ENCODE results near the gene SLK. TPM values are rescaled to one million over a fixed set of nuclear protein-coding genes. Genes with fewer than 3 reads are reported as not detected.

SLK gene
- total RNA-seq, 4 donors from 2014 or later = 68.1 to 120 (median 80.4) TPM

DNA sequence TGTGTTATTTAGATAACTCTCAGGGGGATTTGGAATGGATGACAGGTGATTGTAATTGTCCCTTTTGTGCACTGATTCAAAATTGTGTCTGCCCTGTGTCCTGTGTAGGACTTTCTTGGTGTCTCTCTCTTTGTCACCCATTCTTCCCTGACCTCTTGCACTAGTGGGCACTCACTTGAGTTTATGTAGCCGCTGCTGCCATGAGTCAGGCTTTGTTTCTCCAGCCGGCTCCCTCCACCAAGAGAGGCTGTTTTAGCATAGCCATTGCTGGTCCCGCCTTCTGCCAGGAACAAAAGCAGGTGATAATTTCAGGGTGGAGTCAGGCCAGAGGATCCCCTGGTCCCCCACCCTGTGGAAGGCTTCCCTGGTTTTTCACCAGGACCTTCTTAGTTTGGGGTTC lies 110.3 kb downstream of the SLK start:
- 64 to 65% methylated on average over 3 of the region's 3 CpGs for WGBS, 2 donors
- H3K4me1 ChIP-seq = peaks cover 0 to 41% (median 8%) of the 10 kb centered on the region in 3 donors
- H3K36me3 ChIP-seq = peaks cover 0 to 35% (median 0%) of the 10 kb centered on the region in 3 donors
- no peaks in the 10 kb centered on the region for H3K9me3 ChIP-seq
- H3K27me3 ChIP-seq = peaks cover 0 to 14% (median 0%) of the 10 kb centered on the region in 4 donors
- H3K4me3 ChIP-seq = no peak overlapping the region
- TF ChIP-seq CTCF (IDR thresholded peaks at IDR 0.05) (no peak), POLR2A (IDR thresholded peaks at IDR 0.05) (no peak)
- intact Hi-C loops (cut with DNase I) = no loop called here
- peak overlapping the region in 2 of 4 donors; percentile 27 to 31 for H3K27ac ChIP-seq
- DNase-seq = no peak

- Histone ChIP-seq H3K9me3 (no peaks in the 10 kb centered on the region), H3K27me3 (peaks cover 0 to 14% (median 0%) of the 10 kb centered on the region in 4 donors), H3K4me1 (peaks cover 0 to 45% (median 8%) of the 10 kb centered on the region in 3 donors), H3K27ac (no peak overlapping the region), H3K4me3 (no peak overlapping the region), H3K36me3 (peaks cover 0 to 31% (median 0%) of the 10 kb centered on the region in 3 donors)
- TF ChIP-seq CTCF (IDR thresholded peaks at IDR 0.05) = no peak
- no peak for TF ChIP-seq POLR2A (IDR thresholded peaks at IDR 0.05)
- DNase-seq = no peak
- 74 to 79% methylated on average over 2 to 4 of the region's 5 CpGs for WGBS, 2 donors
- intact Hi-C loops (cut with DNase I) = no loop called here
Measured at GRCh38 chr10:104077663-104078151, 110.8 kb downstream of the SLK start.

Small RNAs within 50 kb of the gene (small RNA-seq; reads per million reads assigned to genes)
- 0 reads per million in 4 donors for gene RN7SL524P

Other genes starting within 250 kb of the SLK start
- 10 to 100 TPM; 25.1 to 57.8 (median 42.7) TPM for gene SH3PXD2A, start 111.6 kb upstream of the SLK start, total RNA-seq
- 10 to 100 TPM; 20.4 to 52.8 (median 32.5) TPM for gene STN1, start 49.0 kb upstream of the SLK start, total RNA-seq
- gene COL17A1, start 118.7 kb downstream of the SLK start, total RNA-seq = 100 to 1,000 TPM; 150 to 202 (median 191) TPM
- gene SFR1, start 155.0 kb downstream of the SLK start, total RNA-seq = 1 to 10 TPM; 2.7 to 9.3 (median 6.3) TPM